AG10803 (cell line): ENCODE results near the gene CLRN1.

Source experiments
- DNase-seq: peaks from one replicate; pipeline ENCODE4 v3.0.0; 2010; ENCODE audit warnings: low read depth
- H3K4me3 ChIP-seq: 2 replicates; pipeline ENCODE4 v1.5.1; 2011; ENCODE audit warnings: mild to moderate bottlenecking, low read length, control low read depth
- TF ChIP-seq, protein P1 (sequence below): conservative IDR thresholded peaks from 2 replicates; pipeline ENCODE4 v1.5.1; 2011; ENCODE audit warnings: mild to moderate bottlenecking, low read length, control low read depth, inconsistent platforms

The CLRN1 gene

DNA sequence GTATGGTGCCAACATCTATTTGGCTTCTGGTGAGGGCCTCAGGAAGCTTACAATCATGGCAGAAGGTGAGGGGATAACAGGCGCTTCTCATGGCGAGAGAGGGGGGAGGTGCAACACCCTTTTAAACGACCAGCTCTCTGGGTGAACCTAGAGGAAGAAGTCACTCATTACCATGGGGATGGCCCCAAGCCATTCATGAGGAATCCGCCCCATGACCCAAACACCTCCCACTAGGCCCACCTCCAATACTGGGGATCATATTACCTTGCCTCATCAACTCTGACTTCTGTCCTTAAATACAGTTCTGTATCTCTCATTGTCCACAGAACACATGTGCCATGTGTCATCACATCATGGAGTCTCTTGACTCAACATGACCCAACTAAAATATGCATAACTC lies 37.5 kb upstream of the CLRN1 start:
- no peak overlapping the region for H3K4me3 ChIP-seq
- DNase-seq, result no peak
- TF ChIP-seq, protein P1, sequence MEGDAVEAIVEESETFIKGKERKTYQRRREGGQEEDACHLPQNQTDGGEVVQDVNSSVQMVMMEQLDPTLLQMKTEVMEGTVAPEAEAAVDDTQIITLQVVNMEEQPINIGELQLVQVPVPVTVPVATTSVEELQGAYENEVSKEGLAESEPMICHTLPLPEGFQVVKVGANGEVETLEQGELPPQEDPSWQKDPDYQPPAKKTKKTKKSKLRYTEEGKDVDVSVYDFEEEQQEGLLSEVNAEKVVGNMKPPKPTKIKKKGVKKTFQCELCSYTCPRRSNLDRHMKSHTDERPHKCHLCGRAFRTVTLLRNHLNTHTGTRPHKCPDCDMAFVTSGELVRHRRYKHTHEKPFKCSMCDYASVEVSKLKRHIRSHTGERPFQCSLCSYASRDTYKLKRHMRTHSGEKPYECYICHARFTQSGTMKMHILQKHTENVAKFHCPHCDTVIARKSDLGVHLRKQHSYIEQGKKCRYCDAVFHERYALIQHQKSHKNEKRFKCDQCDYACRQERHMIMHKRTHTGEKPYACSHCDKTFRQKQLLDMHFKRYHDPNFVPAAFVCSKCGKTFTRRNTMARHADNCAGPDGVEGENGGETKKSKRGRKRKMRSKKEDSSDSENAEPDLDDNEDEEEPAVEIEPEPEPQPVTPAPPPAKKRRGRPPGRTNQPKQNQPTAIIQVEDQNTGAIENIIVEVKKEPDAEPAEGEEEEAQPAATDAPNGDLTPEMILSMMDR, result no peak

DNA sequence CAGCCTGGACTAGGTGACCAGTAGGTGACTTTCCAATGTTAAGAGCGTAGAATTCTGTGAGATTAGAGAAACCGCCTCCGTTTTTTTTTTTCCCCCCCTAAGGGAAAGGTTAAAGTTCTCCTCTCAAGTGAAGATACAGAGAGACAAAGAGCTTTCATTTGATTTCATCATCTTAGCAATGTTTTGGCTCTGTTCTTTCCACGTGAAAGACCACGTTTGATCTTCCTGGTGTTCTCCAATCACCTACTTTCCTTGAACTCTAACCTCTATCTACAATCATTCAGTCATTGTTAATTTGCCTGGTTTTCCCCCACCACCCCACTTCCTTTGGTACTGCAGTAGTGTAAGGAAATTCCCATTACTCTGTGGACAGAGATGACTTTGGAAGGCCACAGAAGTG lies 36.9 kb upstream of the CLRN1 start:
- TF ChIP-seq, protein P1, result no peak
- DNase-seq, result no peak
- no peak overlapping the region for H3K4me3 ChIP-seq

DNA sequence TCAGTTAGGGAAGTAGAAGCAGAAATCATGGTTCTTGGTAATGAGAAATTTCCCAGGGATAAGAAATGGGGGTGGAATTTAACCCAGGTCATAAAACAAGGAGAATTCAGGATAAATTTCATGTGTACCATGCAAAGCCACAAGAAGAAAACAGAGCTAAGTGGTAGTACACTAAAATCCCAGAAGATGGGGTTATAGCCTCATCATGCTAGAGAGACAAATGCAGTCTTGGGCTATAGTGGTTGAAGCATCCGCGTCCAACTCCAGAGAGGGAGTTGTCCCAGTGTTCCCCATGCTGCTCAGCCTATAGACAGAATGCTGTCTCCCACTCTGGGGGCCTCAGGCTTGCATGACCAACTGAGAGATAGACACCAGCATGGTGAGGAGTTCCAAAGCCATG lies 36.2 kb upstream of the CLRN1 start:
- no peak overlapping the region for H3K4me3 ChIP-seq
- TF ChIP-seq, protein P1, result peak; percentile 77
- peak; percentile 65 for DNase-seq

DNA sequence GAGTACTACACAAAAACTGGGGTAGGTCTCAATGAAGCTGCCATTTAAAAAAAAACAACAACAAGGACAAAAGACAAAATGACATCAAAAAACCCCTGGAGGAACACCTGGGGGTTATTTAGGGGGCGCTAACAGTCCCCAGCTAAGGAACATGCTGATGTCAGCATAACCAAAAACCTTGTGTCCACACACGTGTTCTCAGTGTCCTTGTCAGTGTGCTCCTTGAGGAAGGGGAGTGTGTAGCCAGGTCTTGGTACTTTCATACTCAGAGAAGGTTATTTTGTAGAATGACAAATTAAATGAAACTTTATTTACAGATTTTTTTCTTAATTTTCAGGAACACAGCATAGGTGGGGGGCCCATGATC lies 31.2 kb upstream of the CLRN1 start:
- TF ChIP-seq, protein P1, result no peak
- no peak overlapping the region for H3K4me3 ChIP-seq
- DNase-seq, result no peak

DNA sequence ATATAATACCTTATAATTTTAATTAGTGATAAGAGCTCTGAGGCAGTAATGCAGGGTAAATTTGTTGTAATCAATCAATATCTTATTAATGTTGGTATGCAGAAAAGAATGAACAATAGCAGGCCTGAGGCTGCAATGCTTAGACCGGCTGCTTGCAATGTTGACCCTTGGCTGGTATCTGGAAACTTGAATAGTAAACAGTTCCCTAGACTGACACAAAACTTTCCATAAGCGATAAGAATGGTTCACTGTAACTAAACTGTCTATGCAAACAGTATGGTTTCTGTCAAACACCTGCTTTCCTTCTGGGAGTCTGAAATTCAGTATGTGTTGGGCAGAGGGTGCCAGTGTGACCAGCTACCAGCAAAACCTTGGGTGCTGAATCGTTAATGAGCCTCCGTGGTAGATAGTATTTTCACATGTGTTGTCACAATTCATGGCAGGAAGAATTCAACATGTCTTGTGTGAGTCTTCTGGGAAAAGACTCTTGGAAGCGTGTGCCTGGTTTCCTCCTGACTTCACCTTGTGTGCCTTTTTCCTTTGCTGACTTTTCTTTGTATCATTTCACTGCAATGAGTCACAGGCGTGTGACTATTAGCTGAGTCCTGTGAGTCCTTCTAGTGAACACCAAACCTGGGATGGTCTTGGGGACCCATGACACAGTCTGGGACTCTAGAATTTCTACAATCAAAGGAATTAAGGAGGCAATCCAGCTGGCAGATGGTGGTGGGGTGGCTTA lies 30.7 kb upstream of the CLRN1 start:
- no peak overlapping the region for H3K4me3 ChIP-seq
- TF ChIP-seq, protein P1, result no peak
- DNase-seq, result no peak

DNA sequence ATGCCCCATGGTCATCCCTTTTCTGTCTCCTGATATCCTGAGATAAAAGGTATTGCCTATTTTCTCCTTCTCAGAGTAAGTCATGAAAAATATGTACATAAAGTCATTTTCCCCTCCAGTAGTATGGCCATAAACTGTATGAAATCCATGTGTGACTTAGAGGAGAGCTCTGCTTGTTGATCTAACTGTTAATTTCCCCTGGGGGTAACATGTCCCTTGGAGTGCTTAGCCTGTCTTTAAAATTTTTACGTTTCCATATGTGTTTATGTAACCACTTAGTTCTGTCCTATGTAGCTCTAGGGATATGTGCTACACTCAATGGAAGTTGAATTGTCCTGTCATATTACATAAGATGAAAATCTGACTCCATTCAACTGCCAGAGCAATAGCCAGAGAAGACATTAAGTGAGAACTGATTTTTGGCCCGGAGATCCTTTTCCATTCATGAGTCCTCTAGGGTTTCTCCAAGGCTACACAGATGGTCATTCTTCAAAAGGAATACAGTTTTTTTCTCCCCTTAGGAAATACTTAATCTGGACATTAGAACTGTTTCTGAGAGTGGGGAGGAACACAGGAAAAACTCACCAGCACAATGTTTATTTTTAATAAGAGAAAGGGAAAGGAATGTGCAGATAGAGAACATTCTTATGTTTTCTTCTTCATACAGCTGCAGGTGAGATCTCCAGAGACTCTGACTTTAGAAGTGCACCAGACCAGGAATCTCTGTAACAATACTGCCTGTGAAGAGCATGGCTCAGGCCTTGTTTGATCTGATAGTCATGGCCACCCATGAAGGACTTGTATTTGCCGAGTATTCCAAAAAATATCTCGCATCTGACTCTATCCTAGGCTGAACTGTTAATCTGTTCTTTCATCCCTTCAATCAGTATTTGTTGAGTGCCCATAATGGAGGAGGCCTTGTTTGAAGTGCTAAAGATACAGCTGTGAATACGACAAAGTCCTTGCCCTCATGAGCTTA lies 29.8 kb upstream of the CLRN1 start:
- no peak overlapping the region for H3K4me3 ChIP-seq
- TF ChIP-seq, protein P1, result no peak
- DNase-seq, result no peak

DNA sequence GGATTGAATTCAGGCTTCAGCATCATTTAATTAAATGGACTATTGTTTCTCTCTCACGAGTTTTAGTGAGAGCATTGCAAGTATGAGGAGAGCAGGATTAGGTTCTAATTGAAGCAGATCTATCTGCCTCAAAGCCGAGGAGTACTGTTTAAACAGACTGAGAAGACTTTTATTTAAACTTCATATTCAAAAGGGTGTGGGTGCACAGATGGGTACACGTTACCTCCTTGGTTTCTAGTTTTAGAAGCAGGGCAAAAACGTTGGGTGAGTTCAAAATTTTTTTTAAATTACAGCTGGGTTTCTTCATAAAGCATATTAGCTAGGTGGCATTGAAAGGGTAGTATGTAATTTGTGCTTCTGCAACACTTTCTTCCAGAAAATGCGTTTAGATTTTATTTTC lies 26.5 kb upstream of the CLRN1 start:
- DNase-seq, result no peak
- H3K4me3 ChIP-seq, result no peak overlapping the region
- TF ChIP-seq, protein P1, result no peak
